NCI-H128 (cell line): ENCODE results near the gene RRH.
"Not testable (repeated sequence)": the region's sequence is repeated elsewhere in the genome, so short reads cannot be mapped to it uniquely, and the experiment has no call there.

Source experiments
- DNase-seq: peaks from one replicate; lab custom pipeline; 2025; ENCODE audit not compliant: unreplicated experiment; lab: John Stamatoyannopoulos, UW

Gene RRH

DNA sequence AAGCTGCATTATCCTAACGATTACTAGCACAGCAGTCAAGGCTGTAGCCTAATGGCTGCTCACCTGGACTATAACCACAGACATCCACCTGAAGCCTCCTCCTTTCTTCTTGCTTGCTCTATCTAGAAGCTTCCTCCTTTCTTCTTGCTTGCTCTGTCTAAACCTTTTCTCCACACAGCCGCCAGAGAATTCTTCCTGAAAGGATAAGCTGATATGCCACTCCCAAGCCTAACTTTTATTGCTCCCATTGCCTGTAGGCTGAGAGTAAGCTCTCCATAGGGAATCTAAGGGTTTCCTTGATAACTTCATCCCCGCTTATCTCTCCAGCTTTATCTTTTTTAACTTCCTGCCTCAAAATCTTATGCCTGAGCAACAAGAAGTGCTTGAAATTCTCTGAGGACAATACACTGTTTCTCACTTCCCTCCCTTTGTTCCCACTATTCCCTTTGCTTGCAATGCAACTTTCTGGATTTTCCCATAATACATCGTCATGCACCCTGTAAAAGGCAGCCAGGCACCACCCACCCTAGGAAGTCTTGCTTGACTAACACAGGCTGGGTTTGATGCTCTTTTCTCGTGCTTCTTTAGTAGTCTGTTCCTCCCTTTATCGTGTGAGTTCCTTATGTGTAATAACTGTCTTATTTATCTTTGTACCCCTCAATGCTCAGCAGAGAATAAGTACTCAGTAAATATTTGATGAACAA lies 18.8 kb downstream of the RRH start:
- DNase-seq: no peak

DNA sequence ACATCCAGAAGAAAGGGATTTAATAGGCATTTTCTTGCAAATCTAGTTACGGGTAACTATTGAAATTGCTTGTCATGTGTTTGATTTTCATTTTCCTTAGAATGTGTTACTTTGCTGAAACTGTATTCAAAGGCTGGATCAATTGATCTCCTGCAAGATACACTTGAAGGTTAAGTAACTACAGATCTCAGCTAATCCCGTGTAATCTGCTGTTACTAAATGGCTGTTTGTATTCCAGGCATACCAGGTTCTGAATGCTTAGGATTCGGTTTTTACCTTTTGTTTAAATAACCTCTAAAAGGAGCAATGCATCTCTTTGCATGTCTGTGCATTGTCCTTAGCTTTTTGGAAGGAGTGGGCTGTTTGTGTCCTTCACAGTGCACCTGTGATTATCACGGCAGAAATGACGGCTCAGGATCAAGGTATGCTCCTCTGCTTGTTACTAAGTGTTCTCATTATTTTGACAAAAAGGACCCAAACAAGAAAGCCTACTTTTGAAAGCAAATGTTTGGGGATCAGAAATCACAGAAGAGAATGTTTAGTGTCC lies 20.2 kb downstream of the RRH start, which contains the start of gene LRIT3:
LRIT3 (plus strand) TSS at position 212 of the 547 bp plus-strand sequence; CDS start at position 307, 95 bp downstream.
- no peak for DNase-seq

DNA sequence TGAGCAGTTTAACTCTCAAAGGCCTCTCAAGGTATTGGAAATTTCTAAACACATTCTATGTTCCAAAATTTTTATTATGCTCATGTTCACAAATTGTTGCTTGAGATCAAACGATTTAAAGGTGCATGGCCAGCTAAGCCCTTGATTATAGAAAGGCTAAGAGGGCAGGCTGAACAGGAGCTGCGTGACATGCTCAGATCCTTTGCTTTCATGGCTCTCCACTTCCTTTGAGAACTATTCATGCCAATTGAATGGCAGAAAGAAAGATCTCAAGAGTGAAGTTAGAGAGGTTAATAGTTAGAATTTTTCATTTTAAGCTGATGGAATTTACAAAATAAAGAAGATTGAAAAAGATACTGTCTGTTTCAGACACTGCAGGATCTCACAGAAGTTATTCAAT lies 20.7 kb downstream of the RRH start:
- DNase-seq: no peak

DNA sequence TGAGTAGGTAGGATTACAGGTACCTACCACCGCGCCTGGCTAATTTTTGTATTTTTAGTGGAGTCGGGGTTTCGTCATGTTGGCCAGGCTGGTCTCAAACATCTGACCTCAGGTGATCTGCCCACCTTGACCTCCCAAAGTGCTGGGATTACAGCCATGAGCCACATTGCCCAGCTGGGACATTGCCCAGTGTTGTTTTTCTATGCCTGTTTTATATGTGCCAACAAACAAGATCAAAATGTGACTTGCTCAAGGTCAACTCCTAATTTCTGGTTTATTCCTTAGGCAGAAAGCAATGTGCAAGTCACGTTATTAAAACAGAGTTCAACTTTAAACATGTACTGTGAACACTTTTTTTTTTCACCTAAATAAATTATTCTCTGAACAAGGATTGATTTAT lies 22.8 kb downstream of the RRH start:
- DNase-seq: no peak

DNA sequence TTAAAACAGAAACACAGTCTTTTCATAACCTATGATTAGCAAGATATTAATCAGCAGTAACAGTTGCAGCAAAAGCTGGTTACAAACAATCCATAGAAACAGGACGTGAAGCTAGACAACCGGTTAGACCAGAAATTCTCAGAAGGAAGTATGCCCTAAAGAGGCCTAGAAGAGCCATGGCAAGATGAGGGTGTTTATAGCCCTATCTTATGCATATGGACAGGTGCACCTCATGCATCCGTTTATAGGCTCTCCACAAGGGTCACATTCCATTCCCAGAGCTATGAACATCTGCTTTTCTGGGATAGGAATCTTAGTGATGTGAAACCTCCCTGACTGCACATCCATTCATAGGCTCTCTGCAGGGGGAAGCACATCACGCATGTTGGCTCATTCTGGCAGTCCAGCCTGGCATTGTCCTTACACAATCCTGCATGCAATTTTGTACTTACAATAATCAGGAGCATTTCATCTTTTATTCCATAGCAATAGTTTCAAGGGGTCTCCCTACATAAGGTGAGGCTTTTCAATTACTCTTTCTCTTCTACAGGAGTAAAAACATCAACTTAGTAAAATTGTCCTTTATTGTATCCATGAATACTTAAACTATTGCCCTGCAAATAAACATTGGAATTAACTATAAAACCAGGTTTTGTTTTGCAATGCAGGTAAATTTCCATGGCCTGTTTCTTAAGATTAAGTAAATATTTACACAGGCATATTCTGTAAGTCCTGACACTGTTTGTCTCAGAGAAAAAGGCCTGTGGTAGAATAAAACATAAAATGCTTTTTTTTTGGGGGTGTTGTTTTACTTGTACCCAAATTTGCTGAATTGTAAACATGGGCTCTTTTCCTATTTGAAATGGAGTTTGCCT lies 31.9 kb downstream of the RRH start:
- not testable (repeated sequence) for DNase-seq

DNA sequence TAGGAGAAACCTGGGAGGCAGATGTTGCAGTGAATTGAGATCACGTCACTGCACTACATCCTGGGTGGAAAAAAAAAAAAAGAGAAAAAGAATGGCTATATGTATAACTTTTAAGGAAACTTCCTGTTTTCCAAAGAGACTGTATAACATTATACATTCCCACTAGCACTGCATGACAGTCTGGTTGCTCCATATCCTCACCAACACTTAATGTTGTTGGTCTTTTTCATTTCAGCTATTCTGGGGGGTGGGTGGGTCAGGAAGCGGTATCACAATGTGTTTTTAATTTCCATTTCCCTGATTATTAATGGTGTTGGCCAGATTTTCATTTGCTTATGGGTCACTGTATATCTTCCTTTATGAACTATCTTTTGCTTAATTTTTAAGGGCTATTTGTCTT lies 33.5 kb downstream of the RRH start:
- no peak for DNase-seq

DNA sequence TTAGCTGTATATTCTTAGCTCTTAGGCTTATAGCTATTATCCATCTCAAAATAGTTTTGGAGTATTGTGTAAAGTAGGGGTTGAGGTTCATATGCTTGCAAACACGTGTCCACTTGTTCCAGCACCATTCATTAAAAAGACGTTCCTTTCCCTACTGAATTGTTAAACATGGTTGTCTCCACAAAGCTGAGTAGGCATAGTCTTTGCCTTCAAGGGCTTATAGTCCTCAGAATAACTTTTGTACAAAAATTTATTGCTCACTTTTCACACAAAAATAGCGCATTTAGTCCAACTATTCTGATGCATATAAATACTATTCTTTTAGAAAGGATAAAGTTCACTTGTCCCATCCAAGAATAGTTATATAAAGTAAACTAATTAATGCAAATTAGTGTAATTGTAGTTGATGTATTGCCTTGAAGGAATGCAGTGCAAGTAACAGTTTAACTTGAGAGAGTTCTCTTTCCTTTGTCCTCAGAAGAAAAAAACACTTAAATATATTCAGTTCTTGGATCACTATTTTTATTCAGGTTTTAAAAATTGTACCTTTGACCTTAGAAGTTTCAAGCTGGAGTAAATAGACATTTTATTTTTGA lies 34.2 kb downstream of the RRH start:
- no peak for DNase-seq

DNA sequence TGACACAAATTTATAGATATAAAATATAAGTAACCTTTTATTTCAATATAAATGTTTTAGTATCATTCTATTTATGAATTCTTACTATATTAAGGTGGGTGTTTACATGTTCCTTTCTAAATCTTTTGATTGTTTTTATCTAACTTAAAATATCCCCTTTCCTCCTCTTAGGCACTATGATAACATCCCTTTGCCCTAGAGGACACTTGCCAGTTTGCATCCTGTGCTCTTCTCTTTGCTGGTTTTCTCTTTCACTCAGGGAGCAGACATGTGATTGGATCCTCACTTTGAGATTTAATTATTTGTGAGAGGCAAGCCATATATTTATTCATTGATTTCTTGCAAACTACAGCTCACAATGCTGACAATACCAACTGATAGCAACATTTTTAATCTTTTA lies 36.4 kb downstream of the RRH start:
- no peak for DNase-seq

DNA sequence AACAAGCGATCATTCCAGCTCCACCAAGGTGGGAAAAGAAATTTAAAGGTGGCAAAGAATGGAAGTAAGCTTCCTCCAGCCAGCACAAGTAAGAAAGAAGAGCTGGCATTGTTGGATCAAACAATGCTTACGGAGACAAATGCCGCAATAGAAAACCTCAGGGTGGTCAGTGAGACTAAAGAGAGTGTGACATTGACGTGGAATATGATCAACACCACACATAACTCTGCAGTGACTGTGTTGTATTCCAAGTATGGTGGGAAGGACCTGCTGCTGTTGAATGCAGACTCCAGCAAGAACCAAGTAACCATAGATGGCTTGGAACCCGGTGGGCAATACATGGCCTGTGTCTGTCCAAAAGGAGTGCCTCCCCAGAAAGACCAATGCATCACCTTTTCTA lies 42.3 kb downstream of the RRH start:
- DNase-seq: no peak

DNA sequence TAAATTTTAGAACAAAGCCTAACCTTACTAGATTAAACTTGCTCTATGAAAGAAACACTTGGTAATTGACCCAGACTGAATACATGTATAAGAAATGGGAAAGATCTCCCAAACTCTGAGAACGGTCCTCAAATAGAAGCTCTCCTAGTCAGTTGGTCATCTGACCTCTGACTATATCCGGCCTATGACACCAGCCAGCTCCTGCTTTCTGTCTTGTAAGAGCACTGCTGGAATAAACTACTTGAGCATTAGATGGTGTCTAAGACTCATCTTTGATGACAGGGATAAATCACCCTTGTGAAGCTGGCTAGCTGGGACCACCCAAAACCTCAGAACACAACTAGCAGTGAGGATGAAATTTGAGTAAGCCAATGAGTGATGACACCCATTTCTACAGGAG lies 44.3 kb downstream of the RRH start:
- no peak for DNase-seq

DNA sequence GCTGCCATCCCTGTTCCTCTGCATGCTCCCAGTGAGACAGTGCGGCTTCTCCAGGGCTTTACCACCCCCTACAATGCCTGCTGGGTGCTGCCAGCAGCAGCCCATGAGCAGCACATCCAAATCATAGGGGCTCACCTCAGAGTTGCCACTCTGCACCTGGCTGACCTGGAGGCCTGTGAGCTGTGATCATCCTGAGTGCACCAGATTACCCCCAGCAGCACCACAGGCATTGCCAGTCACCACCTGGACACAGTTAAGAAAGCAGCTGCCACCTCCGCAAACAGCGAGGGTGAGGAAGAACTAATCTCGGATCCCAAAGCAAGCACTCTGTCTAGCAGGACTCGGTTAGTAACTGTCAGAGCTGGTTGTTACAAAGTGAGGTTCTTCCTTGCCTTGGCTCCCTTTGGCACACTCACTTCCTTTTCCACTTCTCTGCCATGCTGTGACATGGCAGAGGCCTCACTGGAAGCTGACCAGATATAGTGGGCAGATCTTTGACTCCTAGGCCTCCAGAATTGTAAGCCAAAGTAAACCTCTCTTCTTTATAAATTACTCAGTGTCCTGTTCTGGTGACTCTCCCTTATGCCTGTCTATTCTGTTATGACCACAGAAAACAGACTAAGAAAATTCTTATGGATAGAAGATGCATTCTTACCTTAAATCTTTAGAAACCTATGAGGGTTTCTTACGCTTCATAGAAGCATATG lies 45.3 kb downstream of the RRH start:
- DNase-seq: no peak

DNA sequence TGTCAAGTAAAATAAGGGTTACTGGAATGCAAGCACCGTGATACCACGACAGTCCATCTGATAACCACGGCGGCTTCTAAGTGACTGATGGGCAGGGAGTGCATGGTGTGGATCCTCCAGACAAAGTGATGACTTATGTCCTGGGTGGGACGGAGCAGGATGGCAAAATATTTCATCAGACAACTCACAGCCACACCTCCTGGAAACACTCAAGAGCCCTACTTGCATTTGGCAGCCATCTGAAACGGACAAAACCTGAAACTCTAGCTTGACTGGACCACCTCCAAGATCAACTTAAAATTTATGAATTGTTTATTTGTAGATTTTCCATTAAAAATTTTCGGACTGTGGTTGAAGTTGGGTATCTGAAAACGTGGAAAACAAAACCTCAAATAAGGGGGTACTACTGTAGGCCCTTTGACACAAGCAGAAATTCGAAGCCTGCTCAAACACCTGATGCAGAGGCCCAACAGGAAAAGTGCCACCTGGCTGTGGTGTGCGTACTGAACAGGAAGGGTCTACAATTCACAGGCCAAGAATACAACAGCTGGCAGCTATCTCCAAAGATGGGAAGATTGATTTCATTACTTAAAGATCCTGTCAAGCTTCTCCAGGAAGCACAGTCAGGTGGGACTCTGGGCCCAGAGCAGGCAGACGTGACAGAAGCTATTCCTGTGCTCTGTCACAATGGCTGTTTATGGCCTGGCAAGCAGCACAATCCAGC lies 46.2 kb downstream of the RRH start:
- no peak for DNase-seq

DNA sequence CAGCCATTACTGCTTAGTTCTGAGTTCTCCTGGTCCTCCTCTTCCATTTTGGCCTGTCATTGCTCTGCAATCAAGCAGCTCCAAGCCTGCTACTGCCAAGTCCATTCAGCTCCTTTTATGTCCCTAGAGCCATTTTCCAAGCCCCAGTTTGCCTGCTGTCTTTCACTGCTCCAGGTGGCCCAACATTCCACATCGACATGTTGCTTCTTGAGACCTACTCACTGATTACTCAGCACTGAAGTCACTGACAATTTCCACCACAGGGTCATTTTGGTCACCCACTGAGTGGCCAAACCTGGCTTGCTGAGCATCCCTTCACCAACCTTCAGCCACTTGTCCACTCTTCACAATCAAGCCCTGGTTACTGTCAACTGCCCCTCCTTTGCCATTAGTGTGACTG lies 47.3 kb downstream of the RRH start:
- DNase-seq: no peak

DNA sequence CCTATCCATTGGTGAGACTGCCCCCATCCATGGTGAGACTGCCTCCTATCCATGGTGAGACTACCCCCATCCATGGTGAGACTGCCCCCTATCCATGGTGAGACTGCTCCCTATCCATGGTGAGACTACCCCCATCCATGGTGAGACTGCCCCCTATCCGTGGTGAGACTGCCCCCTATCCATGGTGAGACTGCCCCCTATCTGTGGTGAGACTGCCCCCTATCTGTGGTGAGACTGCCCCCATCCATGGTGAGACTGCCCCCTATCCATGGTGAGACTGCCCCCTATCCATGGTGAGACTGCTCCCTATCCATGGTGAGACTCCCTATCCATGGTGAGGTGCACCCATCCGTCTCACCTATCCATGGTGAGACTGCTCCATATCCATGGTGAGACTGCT lies 47.8 kb downstream of the RRH start:
- not testable (repeated sequence) for DNase-seq

DNA sequence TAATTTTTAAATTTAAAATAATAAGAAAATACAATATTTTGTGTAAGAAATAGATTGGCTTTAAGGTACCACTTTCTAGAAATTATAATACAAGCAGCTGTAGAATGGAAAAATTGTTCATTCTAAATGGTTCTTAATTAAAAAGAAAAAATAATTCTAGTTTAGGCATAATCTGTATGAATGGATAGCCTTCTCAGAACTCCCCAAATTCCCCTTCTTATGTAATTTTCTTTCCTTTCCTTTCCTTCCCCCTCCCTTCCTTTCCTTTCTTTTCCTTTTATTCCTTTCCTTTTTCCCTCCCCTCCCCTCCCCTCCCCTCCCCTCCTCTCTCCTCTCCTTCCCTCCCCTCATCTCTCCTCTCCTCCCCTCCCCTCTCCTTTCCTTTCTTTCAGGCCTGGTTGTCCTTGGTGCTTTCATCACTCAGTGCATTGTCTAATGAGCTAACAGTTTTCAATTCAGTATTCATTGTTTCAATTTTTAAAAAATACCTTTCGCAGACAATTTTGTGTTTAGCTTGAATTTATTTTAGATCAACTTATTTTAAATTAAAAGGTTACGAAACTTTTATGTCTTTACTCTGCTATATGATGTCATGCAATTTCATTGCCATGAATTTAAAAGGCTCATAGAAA lies 49.0 kb downstream of the RRH start:
- DNase-seq: no peak

DNA sequence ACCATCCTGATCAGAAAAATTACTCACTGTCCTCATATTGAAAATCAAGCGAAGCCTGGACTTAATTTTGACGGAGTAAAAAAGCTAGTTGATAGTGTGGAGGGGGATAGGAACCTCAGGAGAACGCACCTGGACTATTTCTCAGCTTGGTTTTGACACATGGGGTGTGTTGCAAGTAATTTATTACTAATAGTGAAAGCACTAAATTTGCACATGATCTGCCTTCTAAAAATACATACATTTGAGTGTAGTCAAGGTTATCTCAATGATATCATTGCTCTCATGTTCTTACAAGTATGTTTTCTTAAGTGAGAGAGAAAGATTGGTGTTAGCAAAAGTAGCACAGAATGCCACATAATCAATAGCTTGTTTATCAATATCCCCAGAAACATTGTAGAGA lies 49.6 kb downstream of the RRH start:
- DNase-seq: no peak

DNA sequence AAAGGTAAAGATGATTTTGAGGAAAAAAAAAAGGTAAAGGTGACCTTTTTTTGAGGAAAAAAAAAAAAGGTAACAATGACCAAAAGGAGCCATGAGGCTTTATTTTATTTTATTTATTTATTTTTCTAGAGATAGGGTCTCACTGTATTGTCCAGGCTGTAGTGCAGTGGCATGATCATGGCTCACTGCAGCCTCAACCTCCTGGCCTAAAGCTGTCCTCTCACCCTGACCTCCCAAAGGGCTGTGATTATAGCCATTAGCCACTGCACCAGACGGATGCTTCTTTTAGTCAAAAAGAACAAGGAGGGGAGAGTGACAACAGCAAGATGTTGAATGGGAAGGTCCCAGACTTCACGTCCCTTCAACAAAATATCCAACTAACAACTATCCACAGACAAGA lies 50.6 kb downstream of the RRH start:
- DNase-seq: no peak

DNA sequence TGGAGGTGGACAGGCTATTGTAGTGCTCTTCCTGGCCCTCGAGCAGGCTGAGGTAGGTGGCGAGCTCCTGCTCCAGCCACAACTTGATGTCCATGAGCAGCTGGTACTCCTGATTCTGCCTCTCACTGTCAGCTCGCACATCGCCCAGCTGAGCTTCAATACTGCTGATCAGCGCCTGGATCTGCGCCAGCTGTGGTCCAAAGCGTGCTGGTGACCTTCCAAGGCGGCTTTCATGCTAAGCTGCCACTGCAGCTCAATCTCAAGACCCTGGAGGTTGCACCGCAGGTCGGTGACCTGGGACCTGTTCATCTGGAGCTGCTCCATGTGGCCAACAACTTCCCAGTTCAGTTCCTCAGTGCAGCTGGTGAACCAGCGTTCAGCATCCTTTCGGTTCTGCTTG lies 51.3 kb downstream of the RRH start:
- DNase-seq: no peak

DNA sequence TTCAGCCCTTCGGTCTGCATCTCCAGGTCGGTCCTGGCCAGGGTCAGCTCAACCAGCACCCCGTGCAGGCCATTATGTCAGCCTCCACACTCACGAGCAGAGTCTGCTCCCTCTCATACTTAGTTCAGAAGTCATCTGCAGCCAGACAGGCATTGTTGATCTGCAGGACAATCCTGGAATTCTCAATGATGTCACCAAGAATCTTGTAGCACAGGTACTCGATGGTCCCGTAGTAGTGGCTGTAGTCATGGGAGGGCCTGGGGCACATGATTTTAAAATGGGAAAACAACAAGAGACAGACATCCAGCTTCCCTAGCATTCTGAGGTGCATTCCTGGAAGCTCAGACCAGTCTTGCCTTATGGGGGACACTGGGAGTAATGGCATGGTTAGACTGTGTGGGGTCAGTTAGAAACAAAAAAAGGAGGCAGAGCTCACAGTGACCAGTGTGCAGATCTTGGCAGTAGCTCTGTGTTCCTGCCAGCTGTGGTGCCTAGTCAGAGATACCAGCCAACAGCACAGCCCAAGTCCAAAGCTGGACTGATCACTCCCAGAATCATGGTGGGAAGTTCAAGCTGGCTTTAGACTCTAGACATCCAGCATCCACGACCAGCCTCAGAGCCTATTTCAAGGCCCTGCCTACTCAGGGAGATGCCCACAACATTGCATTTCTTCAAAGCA lies 52.0 kb downstream of the RRH start:
- DNase-seq: no peak
